Adipocyte (in vitro differentiated cells): ENCODE measurements around the gene KIRREL3.

Experiments used
- DNase-seq: peaks from one replicate; pipeline ENCODE4 v3.0.0-alpha.2; 2015; ENCODE audit warnings: low read depth
- H3K27me3 ChIP-seq: replicated peaks from 2 replicates; pipeline ENCODE4 v1.7.0; 2013; ENCODE audit warnings: mild to moderate bottlenecking, low read length, moderate library complexity; ENCODE audit not compliant: control insufficient read depth, insufficient read depth
- H3K36me3 ChIP-seq: 2 replicates; pipeline ENCODE4 v1.7.0; 2013; ENCODE audit warnings: low read length, mild to moderate bottlenecking, moderate library complexity; ENCODE audit not compliant: control insufficient read depth, insufficient read depth, severe bottlenecking
- H3K4me1 ChIP-seq: 2 replicates; pipeline ENCODE4 v1.7.0; 2013; ENCODE audit warnings: mild to moderate bottlenecking, low read length, moderate library complexity; ENCODE audit not compliant: control insufficient read depth, insufficient read depth
- H3K4me3 ChIP-seq: 2 replicates; pipeline ENCODE4 v1.7.0; 2013; ENCODE audit warnings: mild to moderate bottlenecking, low read length, moderate library complexity
- H3K9ac ChIP-seq: 2 replicates; pipeline ENCODE4 v1.7.0; 2013; ENCODE audit warnings: mild to moderate bottlenecking, low read length, moderate library complexity
- H3K9me3 ChIP-seq: 2 replicates; pipeline ENCODE4 v1.7.0; 2013; ENCODE audit warnings: mild to moderate bottlenecking, low read length, moderate library complexity; ENCODE audit not compliant: control insufficient read depth

The KIRREL3 gene

DNA sequence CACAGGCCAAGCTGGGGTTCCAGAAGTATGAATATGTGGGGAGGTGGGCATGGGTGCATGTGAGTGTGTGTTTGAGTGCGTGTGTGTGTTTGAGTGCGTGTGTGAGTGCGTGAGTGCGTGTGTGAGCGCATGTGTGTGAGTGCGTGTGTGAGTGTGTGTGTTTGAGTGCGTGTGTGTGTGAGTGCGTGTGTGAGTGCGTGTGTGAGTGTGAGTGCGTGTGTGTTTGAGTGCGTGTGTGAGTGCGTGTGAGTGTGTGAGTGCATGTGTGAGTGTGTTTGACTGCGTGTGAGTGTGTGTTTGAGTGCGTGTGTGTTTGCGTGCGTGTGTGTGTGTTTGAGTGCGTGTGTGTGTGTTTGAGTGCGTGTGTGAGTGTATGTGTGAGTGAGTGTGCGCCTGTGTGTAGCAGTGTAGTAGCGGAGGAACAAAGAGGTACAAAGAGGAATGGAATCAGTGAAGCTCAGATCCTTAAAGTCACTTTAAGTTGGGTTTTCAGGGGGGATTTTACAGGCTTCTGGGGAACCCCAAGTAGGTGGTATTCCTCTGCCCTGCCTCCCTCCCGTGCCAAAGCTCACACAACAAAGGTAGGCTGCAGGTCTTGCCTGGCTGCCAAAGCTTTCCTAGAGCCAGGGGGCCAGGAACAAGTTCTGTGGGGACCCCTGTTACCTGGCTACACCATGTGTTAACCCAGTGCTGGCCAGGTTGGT, 137.1 kb downstream of the KIRREL3 start:
- no peak for DNase-seq
- H3K36me3 ChIP-seq: no peaks in the 10 kb centered on the region
- H3K27me3 ChIP-seq: peaks cover 6% of the 10 kb centered on the region
- H3K9me3 ChIP-seq: peaks cover 4% of the 10 kb centered on the region
- no peak overlapping the region for H3K4me3 ChIP-seq
- no peak overlapping the region for H3K9ac ChIP-seq
- no peaks in the 10 kb centered on the region for H3K4me1 ChIP-seq

DNA sequence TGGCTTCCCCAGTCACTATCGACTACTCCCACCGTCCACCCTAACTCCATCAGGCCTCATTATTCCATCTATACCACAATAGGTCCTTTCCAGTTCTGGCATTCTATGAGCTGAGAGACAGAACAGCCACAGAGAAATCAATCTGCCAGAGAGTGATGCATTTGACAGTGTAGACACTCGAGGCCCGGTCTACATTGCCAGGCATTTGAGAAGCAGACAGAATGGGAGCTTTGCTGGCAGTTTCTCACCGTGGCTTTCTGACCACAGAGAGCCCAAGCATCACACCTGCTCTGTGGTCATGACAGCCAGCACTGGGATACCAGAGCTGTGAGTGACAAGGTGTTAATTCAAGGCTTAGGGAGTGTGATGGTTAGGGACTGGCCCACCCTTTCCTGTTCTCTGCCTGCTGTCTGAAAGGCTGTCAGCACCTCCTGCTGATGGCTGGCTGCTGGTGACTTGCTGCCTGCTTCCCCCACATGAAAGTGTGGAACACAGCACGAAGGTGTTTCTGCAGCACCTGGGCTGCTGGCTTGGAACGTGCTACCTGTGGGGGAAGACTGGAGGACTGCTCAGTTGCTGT, 137.8 kb downstream of the KIRREL3 start:
- Histone ChIP-seq H3K4me3 (no peak overlapping the region), H3K9me3 (peaks cover 4% of the 10 kb centered on the region), H3K36me3 (no peaks in the 10 kb centered on the region), H3K4me1 (no peaks in the 10 kb centered on the region), H3K27me3 (peaks cover 6% of the 10 kb centered on the region), H3K9ac (no peak overlapping the region)
- DNase-seq: no peak

DNA sequence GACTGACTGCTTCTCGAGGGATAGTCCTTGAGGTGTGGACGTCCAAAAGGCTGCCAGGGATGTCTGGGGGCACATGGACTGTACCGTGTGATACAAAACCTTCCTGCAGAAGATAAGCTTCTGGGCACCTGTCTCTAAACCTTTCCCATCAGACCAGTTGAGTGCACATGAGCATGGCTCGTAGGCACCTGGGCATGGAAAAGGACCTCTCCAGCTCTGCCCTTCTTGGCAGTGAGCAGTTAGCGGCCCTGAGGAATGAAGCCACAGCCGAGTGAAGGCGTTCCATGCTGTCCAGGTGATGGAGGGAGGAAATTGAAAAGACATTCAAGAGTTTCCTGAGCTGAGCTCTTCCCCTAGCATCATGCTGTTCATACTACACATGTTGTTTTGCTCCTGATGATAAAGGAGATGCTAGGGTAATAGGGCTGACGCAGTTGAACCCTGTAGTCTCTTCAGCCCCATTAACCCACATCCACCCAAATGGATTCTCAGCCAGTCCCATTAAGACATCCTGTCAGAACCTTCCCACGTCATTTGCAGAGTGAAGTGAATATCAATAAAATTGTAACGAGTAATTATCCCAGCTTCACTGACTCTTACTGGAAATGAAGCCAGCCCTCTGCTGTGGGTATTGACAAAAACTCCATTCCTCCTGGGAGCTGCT, 138.6 kb downstream of the KIRREL3 start:
- no peak overlapping the region for H3K9ac ChIP-seq
- peaks cover 6% of the 10 kb centered on the region for H3K27me3 ChIP-seq
- H3K36me3 ChIP-seq: no peaks in the 10 kb centered on the region
- H3K9me3 ChIP-seq: peaks cover 4% of the 10 kb centered on the region
- DNase-seq: no peak
- H3K4me3 ChIP-seq: no peak overlapping the region
- H3K4me1 ChIP-seq: no peaks in the 10 kb centered on the region

DNA sequence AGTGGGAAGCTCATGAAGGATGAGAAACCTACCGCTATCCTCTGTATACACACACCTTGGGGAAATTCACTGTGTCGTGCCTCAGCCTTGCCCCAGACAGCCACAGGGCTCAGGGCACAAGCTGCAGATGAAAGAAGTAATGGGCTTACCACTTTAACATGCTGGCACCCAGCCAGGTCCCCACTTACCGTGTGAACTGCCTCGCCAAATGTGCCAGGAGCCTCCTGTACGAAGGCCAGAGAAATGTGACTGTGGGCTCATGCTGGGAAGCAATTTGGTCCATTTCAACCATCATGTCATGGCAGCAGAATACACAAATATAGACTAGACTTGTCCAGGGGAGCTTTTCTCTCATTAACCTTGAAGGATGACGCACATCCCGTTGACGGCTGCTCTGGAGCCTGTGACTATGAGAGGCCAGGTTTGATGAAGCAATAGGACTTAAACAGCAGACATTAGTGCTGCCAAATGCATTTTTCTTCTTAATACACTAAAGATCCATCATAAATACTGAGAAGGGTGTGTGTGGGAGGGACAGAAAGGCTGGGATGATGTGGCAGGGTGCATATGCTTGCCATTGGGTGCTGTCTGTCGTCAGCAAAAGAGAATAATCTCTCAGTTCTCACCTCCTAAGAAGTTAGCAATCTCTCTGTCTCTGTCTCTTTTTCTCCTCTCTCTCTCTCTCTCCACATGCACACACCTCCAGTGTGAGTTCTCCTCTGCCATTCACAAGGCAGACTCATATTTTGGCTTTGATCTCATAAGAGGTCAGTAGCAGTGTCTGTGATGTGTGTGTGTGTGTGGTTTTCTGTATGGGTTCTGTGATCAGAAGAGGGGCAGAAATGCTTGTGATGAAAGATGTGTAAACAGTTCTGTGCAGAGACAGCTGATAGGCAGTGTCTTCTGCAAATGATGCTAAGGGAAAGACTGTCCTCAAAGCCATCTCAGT, 142.4 kb downstream of the KIRREL3 start:
- DNase-seq: no peak
- H3K9me3 ChIP-seq: peaks cover 4% of the 10 kb centered on the region
- no peaks in the 10 kb centered on the region for H3K36me3 ChIP-seq
- H3K4me3 ChIP-seq: no peak overlapping the region
- no peaks in the 10 kb centered on the region for H3K27me3 ChIP-seq
- H3K9ac ChIP-seq: no peak overlapping the region
- no peaks in the 10 kb centered on the region for H3K4me1 ChIP-seq

DNA sequence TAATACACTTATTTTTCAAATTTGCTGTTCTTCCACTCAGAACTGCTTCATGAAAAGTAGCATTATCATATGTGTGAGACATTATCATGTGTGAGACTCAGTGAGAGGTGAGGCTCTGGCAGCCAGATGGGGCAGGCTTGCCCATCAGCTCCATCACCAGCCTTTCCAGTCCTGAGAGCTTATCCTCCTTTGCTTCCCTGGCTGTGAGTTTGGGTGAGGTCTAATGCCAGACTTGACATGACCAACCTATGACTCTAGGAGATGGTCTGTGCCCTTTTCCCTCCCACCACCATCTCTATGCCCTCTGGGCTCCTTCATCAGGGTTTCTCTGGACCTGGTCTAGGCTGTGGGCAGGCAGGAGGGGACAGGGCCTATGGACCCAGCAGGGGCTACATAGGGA, 145.0 kb downstream of the KIRREL3 start:
- no peaks in the 10 kb centered on the region for H3K27me3 ChIP-seq
- H3K9me3 ChIP-seq: peaks cover 4% of the 10 kb centered on the region
- DNase-seq: no peak
- H3K9ac ChIP-seq: no peak overlapping the region
- no peaks in the 10 kb centered on the region for H3K4me1 ChIP-seq
- H3K36me3 ChIP-seq: no peaks in the 10 kb centered on the region
- no peak overlapping the region for H3K4me3 ChIP-seq

DNA sequence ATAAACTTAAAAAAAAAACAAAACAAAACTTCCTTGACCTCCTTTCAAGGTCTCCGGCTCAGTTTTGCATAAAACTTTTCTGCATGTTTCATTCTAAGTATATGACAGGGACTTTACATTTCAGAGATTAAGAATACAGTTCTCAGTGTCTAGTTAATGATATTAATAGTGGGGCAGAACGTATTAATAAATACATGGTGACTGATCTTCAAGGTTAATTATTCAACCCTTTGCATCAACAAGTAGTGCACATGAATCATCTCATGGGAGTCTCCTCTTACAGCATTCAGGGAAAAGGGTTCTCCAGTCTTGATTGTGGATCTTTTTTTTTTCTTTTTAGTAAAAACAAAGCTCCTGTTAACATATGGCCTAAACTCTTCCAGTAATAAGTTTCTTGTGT, 146.8 kb downstream of the KIRREL3 start:
- Histone ChIP-seq H3K36me3 (no peaks in the 10 kb centered on the region), H3K4me1 (no peaks in the 10 kb centered on the region), H3K9me3 (no peaks in the 10 kb centered on the region), H3K9ac (no peak overlapping the region), H3K27me3 (no peaks in the 10 kb centered on the region), H3K4me3 (no peak overlapping the region)
- DNase-seq: peak; percentile 6

DNA sequence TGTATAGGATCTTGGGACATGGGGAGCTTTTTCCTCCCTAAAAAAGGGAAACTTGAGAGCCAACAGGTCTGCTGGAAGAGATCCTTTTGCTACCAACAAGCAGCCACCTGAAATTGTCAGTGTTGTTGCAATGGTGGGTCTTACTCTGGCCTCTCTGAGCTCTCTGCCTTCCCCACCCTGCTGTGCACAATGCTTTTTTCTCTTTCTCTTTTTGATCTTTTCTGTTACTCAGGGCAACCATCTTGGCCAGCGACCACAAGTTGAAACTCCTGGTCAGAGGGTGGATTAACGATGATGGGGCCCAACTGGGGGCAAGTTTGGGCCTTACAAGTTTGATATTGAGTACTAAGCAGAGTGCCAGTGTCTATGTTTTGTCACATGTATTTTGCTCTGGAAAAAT, 155.8 kb downstream of the KIRREL3 start:
- Histone ChIP-seq H3K9me3 (no peaks in the 10 kb centered on the region), H3K4me3 (no peak overlapping the region), H3K9ac (no peak overlapping the region), H3K4me1 (no peaks in the 10 kb centered on the region), H3K36me3 (no peaks in the 10 kb centered on the region), H3K27me3 (no peaks in the 10 kb centered on the region)
- no peak for DNase-seq

DNA sequence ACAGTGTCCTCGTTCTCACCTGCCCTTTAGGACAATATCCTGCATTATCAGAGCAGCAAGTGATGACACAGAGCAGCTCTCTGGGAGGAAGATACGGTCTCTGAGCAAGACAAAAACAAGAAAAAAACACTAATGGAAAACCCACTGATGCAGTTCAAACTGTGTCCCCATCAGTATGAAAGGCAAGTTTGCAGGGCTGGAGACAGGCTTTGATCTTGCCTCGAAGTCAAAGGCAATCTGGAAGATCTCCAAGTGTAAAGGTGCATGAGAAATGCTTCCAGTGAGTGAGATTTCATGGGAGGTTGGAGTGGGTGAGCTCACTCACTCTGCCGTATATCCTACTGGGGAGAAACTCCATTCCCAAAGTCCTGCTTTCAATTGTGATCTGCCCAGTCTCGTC, 157.5 kb downstream of the KIRREL3 start:
- Histone ChIP-seq H3K4me1 (no peaks in the 10 kb centered on the region), H3K36me3 (no peaks in the 10 kb centered on the region), H3K9me3 (no peaks in the 10 kb centered on the region), H3K4me3 (no peak overlapping the region), H3K9ac (no peak overlapping the region), H3K27me3 (no peaks in the 10 kb centered on the region)
- no peak for DNase-seq

DNA sequence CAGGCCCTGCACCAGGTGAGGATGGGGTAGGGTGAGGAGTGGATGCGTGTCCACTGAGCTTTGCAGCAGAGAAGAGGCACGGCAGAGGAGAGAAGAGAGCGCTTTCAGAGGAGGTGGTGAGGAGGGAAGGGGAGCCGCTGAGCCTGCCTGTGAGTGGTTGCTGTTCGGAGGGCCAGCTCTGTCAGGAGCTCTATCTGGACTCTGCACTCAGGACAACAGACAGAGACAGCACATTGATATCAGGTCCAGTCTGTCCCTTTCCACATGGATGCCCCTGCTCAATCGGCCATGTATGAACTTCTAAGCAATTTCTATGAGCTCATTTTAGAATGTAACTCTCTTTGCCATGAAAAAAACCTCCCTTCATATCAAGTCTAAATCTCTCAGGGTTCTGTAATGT, 158.6 kb downstream of the KIRREL3 start:
- Histone ChIP-seq H3K4me1 (no peaks in the 10 kb centered on the region), H3K4me3 (no peak overlapping the region), H3K9ac (no peak overlapping the region), H3K36me3 (no peaks in the 10 kb centered on the region), H3K27me3 (no peaks in the 10 kb centered on the region), H3K9me3 (no peaks in the 10 kb centered on the region)
- DNase-seq: no peak

DNA sequence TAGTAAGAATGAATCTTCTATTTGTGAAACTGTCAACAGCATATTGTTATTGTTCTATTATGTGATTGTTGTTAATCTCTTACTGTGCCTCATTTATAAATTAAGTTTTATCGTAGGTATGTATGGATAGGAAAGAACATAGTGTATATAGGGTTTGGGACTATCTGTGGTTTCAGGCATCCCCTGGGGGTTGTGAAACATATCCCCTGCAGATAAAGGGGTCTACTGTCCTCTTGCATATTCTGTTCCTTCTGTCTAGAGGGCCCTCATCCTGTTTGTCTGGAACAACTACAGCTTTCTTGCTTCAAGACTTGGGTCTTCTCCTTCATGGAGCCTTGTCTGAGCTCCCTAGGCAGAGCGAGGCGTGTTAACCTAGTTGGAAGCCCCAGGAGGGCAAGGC, 159.6 kb downstream of the KIRREL3 start:
- H3K27me3 ChIP-seq: no peaks in the 10 kb centered on the region
- no peak for DNase-seq
- no peak overlapping the region for H3K9ac ChIP-seq
- no peaks in the 10 kb centered on the region for H3K4me1 ChIP-seq
- no peaks in the 10 kb centered on the region for H3K36me3 ChIP-seq
- no peak overlapping the region for H3K4me3 ChIP-seq
- H3K9me3 ChIP-seq: no peaks in the 10 kb centered on the region
